Measurements from ENCODE around the gene HCN3. TPM values are rescaled to one million over a fixed set of nuclear protein-coding genes. Genes with fewer than 3 reads are reported as not detected.

The HCN3 gene
- total and polyA plus RNA-seq, 2 of the 13 experiments (the other 11 are each of a cell fraction or from before 2014, with no cell fraction given): 2.4 to 10.2 TPM

GRCh38 chr1:155255243-155256007 is 21.8 kb upstream of the HCN3 start, which contains the start of gene ENTREP3 (continued):
- TF ChIP-seq FOXP1 (IDR thresholded peaks at IDR 0.05): no peak
- TF ChIP-seq FOXP1 (CRISPR knock-in tag; IDR thresholded peaks at IDR 0.05): no peak
- peak; percentile 64; the same call in 1 of the 2 replicates for TF ChIP-seq ZNF276 (CRISPR knock-in tag; IDR thresholded peaks at IDR 0.05; ENCODE audit: low read depth)
- TF ChIP-seq JUNB (CRISPR knock-in tag; IDR thresholded peaks at IDR 0.05; ENCODE audit: borderline replicate concordance): no peak
- no peak for TF ChIP-seq KLF13 (CRISPR knock-in tag; IDR thresholded peaks at IDR 0.05)
- TF ChIP-seq SIX4 (CRISPR knock-in tag; IDR thresholded peaks at IDR 0.05): peak; percentile 20; the same call in 1 of the 2 replicates
- no peak for TF ChIP-seq MYNN (CRISPR knock-in tag; IDR thresholded peaks at IDR 0.05; ENCODE audit: low read depth)
- 0 out of 2 replicates have a peak, but pooled peaks have one; percentile 37 for TF ChIP-seq TOPORS (CRISPR knock-in tag; IDR thresholded peaks at IDR 0.05)
- TF ChIP-seq ZBTB38 (CRISPR knock-in tag; IDR thresholded peaks at IDR 0.05): peak; percentile 69
- TF ChIP-seq ZNF550 (CRISPR knock-in tag; IDR thresholded peaks at IDR 0.05; ENCODE audit: borderline replicate concordance): no peak
- peak; percentile 67 for TF ChIP-seq MED13 (CRISPR knock-in tag; IDR thresholded peaks at IDR 0.05)
- TF ChIP-seq KLF16 (CRISPR knock-in tag; IDR thresholded peaks at IDR 0.05): peak in 1 of 2 experiments; percentile 89; a peak in 2 of 4 replicates
- TF ChIP-seq NCOA5 (CRISPR knock-in tag; IDR thresholded peaks at IDR 0.05): no peak
- TF ChIP-seq SOX6 (IDR thresholded peaks at IDR 0.05): no peak
- peak; percentile 27; the same call in 1 of the 2 replicates for TF ChIP-seq SOX6 (CRISPR knock-in tag; IDR thresholded peaks at IDR 0.05)
- TF ChIP-seq POGK (CRISPR knock-in tag; conservative IDR thresholded peaks at IDR 0.05): no peak
- 0 out of 2 replicates have a peak, but pooled peaks have one; percentile 7 for TF ChIP-seq RARA (CRISPR knock-in tag; IDR thresholded peaks at IDR 0.05)
- no peak for TF ChIP-seq FOXO4 (CRISPR knock-in tag; conservative IDR thresholded peaks at IDR 0.05)
- TF ChIP-seq AGO1 (IDR thresholded peaks at IDR 0.05; ENCODE audit: low read depth, low read length, poor library complexity, severe bottlenecking): peak; percentile 34
- peak; percentile 77 for TF ChIP-seq ZNF543 (CRISPR knock-in tag; IDR thresholded peaks at IDR 0.05)
- TF ChIP-seq FOXA1 (IDR thresholded peaks at IDR 0.05): no peak
- no peak for TF ChIP-seq FOXA1 (CRISPR knock-in tag; IDR thresholded peaks at IDR 0.05)
- TF ChIP-seq ZBTB42 (CRISPR knock-in tag; IDR thresholded peaks at IDR 0.05): no peak
- peak; percentile 95 for TF ChIP-seq ZNF143 (CRISPR knock-in tag; IDR thresholded peaks at IDR 0.05)
- no peak for TF ChIP-seq ZNF75D (CRISPR knock-in tag; IDR thresholded peaks at IDR 0.05; ENCODE audit: borderline replicate concordance)
- TF ChIP-seq ZBTB37 (CRISPR knock-in tag; IDR thresholded peaks at IDR 0.05): no peak
